Hepatocyte (in vitro differentiated cells): Measurements from ENCODE around the gene GOLGA8J. TPM values are rescaled to one million over a fixed set of nuclear protein-coding genes. Genes with fewer than 3 reads are reported as not detected.

Experiments used
- DNase-seq: peaks from one replicate; pipeline ENCODE4 v3.0.0-alpha.2; 2016; ENCODE audit warnings: low spot score
- H2AFZ ChIP-seq: fragments of 200-600 bp; sonication (generic); 2 replicates; pipeline ENCODE4 v1.6.0; 2016; ENCODE audit warnings: antibody characterized with exemption, mild to moderate bottlenecking
- H3K27ac ChIP-seq: fragments of 200-600 bp; sonication (generic); 2 replicates; pipeline ENCODE4 v1.5.1; 2016; ENCODE audit warnings: mild to moderate bottlenecking
- H3K27me3 ChIP-seq: fragments of 200-600 bp; sonication (generic); 2 replicates; pipeline ENCODE4 v1.6.1; 2016
- H3K36me3 ChIP-seq: fragments of 200-600 bp; sonication (generic); replicated peaks from 2 replicates; pipeline ENCODE4 v1.5.1; 2016; ENCODE audit warnings: low read depth; ENCODE audit not compliant: insufficient read depth
- H3K4me1 ChIP-seq: fragments of 200-600 bp; sonication (generic); 2 replicates; pipeline ENCODE4 v1.5.1; 2016; ENCODE audit warnings: mild to moderate bottlenecking, moderate library complexity; ENCODE audit not compliant: insufficient read depth
- H3K4me2 ChIP-seq: fragments of 200-600 bp; sonication (generic); 2 replicates; pipeline ENCODE4 v1.6.0; 2016
- H3K4me3 ChIP-seq: fragments of 200-600 bp; sonication (generic); 2 replicates; pipeline ENCODE4 v1.5.1; 2016; ENCODE audit warnings: mild to moderate bottlenecking
- H3K79me2 ChIP-seq: fragments of 200-600 bp; sonication (generic); 2 replicates; pipeline ENCODE4 v1.6.0; 2017; ENCODE audit warnings: mild to moderate bottlenecking
- H3K9me2 ChIP-seq: fragments of 200-600 bp; sonication (generic); replicated peaks from 2 replicates; pipeline ENCODE4 v1.6.0; 2017; ENCODE audit warnings: mild to moderate bottlenecking; ENCODE audit not compliant: insufficient read depth
- H3K9me3 ChIP-seq: fragments of 200-600 bp; sonication (generic); 2 replicates; pipeline ENCODE4 v1.5.1; 2016; ENCODE audit warnings: low read depth, mild to moderate bottlenecking
- H4K20me1 ChIP-seq: fragments of 200-600 bp; sonication (generic); 2 replicates; pipeline ENCODE4 v1.6.0; 2016; ENCODE audit warnings: mild to moderate bottlenecking; ENCODE audit not compliant: insufficient read depth, poor library complexity, severe bottlenecking
- EZH2 ChIP-seq: fragments of 200-600 bp; sonication (generic); IDR thresholded peaks from 2 replicates; pipeline ENCODE4 v1.6.1; 2016; ENCODE audit warnings: antibody characterized with exemption, mild to moderate bottlenecking, borderline replicate concordance
- EZH2phosphoT487 ChIP-seq: fragments of 200-600 bp; sonication (generic); IDR thresholded peaks from one replicate; pipeline ENCODE4 v1.6.1; 2018; ENCODE audit warnings: antibody characterized with exemption, mild to moderate bottlenecking, low read depth, moderate library complexity; ENCODE audit not compliant: unreplicated experiment, severe bottlenecking
- WGBS: methylation state at CpG from one replicate; pipeline ENCODE4 v1.1.6; 2016; ENCODE audit warnings: low lambda C conversion rate; ENCODE audit errors: missing lambda C conversion rate; 5-methylcytosine and 5-hydroxymethylcytosine counted together
- polyA plus RNA-seq: library from polyadenylated mRNA; unstranded; fragments of >200 nt; fragmentation: Nextera tagmentation; extraction: Ambion mirVana; gene quantifications from 2 replicates; pipeline ENCODE4 v1.2.1, GENCODE V29; 2016
- total RNA-seq: library from RNA; depleted of rRNA; stranded (reverse); fragments of >200 nt; gene quantifications from 2 replicates; pipeline ENCODE4 v1.2.3, GENCODE V29; 2014
- TF ChIP-seq, protein P1 (sequence below): fragments of 200-600 bp; sonication (generic); IDR thresholded peaks from 2 replicates; pipeline ENCODE4 v1.5.1; 2016; ENCODE audit warnings: antibody characterized with exemption, mild to moderate bottlenecking; ENCODE audit not compliant: poor library complexity

The GOLGA8J gene
- total and polyA plus RNA-seq, 2 experiments from 2014 or later, result 0.13 TPM; not detected in 1

DNA sequence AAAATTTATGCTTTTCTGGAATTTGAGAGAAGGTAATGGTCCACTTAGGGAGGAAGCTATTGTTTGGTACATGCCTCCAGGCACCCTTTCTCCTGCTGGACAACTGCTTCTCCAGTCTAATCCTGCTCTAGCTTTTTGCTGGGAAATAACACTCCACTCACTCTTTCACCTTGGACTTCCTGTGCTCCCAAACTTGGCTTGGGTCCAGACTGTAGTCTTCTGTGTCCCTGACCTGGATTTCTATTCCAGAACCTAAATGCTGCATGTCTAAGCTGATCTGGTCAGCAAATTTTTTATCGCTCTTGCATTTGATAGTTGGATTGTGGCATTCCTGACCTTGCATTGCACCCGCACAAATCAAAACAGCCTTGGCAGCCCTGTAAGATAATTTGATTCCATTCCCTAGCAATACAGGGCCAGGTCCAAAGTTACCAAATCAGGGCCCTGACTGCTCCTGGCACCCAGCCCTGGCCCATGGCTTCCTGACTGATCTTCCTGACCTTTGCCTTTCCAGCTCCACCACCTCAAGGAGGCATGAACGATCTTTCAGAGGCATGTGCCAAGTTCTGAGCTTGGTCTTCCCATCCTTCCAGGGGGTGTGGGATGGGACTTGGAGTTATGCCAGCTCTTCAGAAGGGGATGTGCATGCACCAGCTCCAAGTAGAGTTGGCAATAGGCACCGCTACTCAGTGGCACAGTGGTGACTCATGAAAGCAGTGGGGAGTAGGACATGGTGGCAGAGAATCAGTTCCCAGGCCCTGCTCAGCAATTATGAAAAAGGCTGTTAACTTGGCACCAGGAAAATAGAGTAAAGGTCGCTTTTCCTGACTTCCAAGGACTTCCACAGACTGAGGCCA lies 43.9 kb upstream of the GOLGA8J start:
- no peak overlapping the region for H3K4me2 ChIP-seq
- H3K9me2 ChIP-seq, result no peaks in the 10 kb centered on the region
- no peak overlapping the region for H3K27ac ChIP-seq
- H3K36me3 ChIP-seq, result no peaks in the 10 kb centered on the region
- H3K79me2 ChIP-seq, result no peaks in the 10 kb centered on the region
- H2AFZ ChIP-seq, result no peak overlapping the region
- no peak for DNase-seq
- no peaks in the 10 kb centered on the region for H4K20me1 ChIP-seq
- WGBS, result 89% methylated on average over 5 of the region's 5 CpGs
- no peaks in the 10 kb centered on the region for H3K9me3 ChIP-seq
- no peaks in the 10 kb centered on the region for H3K27me3 ChIP-seq
- H3K4me1 ChIP-seq, result no peaks in the 10 kb centered on the region
- H3K4me3 ChIP-seq, result no peak overlapping the region
- TF ChIP-seq EZH2phosphoT487 (no peak), EZH2 (no peak)
- TF ChIP-seq, protein P1, sequence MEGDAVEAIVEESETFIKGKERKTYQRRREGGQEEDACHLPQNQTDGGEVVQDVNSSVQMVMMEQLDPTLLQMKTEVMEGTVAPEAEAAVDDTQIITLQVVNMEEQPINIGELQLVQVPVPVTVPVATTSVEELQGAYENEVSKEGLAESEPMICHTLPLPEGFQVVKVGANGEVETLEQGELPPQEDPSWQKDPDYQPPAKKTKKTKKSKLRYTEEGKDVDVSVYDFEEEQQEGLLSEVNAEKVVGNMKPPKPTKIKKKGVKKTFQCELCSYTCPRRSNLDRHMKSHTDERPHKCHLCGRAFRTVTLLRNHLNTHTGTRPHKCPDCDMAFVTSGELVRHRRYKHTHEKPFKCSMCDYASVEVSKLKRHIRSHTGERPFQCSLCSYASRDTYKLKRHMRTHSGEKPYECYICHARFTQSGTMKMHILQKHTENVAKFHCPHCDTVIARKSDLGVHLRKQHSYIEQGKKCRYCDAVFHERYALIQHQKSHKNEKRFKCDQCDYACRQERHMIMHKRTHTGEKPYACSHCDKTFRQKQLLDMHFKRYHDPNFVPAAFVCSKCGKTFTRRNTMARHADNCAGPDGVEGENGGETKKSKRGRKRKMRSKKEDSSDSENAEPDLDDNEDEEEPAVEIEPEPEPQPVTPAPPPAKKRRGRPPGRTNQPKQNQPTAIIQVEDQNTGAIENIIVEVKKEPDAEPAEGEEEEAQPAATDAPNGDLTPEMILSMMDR, result no peak

DNA sequence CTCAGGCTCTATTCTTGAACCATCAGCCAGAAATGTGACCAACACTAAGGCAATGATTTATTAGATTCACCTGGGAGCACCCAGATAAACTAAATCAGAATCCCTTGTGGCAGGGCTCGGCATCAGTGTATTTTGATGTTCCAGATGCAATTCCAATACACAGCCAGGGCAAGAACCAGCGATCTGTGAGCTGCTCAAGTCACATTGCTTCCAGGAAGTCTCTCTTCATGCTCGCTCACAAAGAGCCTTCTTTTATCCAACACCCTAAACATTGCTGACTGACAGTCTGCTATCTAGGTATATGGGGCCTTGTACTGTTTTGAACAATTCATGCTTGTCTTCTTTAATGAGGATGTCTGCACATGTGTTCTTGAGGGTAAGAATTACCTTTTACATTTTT lies 40.9 kb upstream of the GOLGA8J start:
- no peaks in the 10 kb centered on the region for H3K36me3 ChIP-seq
- TF ChIP-seq EZH2, result no peak
- TF ChIP-seq, protein P1, result no peak
- no peak for TF ChIP-seq EZH2phosphoT487
- no peaks in the 10 kb centered on the region for H3K4me1 ChIP-seq
- no peak overlapping the region for H3K27ac ChIP-seq
- H4K20me1 ChIP-seq, result no peaks in the 10 kb centered on the region
- DNase-seq, result no peak
- 90% methylated on average over 3 of the region's 3 CpGs for WGBS
- H3K27me3 ChIP-seq, result no peaks in the 10 kb centered on the region
- H3K9me3 ChIP-seq, result no peaks in the 10 kb centered on the region
- no peak overlapping the region for H3K4me2 ChIP-seq
- no peaks in the 10 kb centered on the region for H3K9me2 ChIP-seq
- H3K79me2 ChIP-seq, result no peaks in the 10 kb centered on the region
- no peak overlapping the region for H3K4me3 ChIP-seq
- H2AFZ ChIP-seq, result no peak overlapping the region

DNA sequence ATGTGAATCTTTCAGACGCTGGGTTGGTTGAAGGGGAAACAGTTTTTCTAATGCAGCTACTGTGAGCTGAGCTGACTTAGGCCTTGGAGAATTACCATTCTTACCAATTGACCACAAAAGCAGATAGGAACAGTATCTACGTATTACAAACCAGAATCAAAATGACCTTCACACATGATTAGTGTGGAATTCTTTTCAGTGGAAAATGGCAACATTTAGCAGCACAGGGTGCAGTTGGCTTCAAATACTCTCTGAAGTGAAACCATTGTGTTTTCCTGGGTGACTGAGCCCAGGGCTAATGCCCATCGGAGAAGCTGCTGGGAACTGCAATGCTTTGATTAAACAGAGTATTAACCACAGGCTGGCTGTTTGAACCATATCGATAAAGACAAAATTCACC lies 40.2 kb upstream of the GOLGA8J start:
- TF ChIP-seq EZH2phosphoT487, result no peak
- TF ChIP-seq EZH2, result no peak
- TF ChIP-seq, protein P1, result no peak
- no peaks in the 10 kb centered on the region for H3K4me1 ChIP-seq
- H3K4me3 ChIP-seq, result no peak overlapping the region
- no peaks in the 10 kb centered on the region for H3K9me3 ChIP-seq
- no peak overlapping the region for H3K27ac ChIP-seq
- WGBS, result 72% methylated on average over 4 of the region's 4 CpGs
- H4K20me1 ChIP-seq, result no peaks in the 10 kb centered on the region
- no peaks in the 10 kb centered on the region for H3K27me3 ChIP-seq
- no peak overlapping the region for H3K4me2 ChIP-seq
- no peak for DNase-seq
- H2AFZ ChIP-seq, result no peak overlapping the region
- H3K9me2 ChIP-seq, result no peaks in the 10 kb centered on the region
- H3K79me2 ChIP-seq, result no peaks in the 10 kb centered on the region
- no peaks in the 10 kb centered on the region for H3K36me3 ChIP-seq
